Right renal pelvis (tissue), 4 donors: ENCODE measurements around the gene XRRA1. TPM values are rescaled to one million over a fixed set of nuclear protein-coding genes. Genes with fewer than 3 reads are reported as not detected.
"Not testable (repeated sequence)": the region's sequence is repeated elsewhere in the genome, so short reads cannot be mapped to it uniquely, and the experiment has no call there.

Experiments used
- DNase-seq, 4 donors: peaks; one replicate each; pipeline ENCODE4 v3.0.0-alpha.2; 2013; ENCODE audit warnings: low read depth in 4 of 4, low spot score in 3 of 4, missing footprints in 1 of 4
- polyA plus RNA-seq, 4 donors: library from polyadenylated mRNA; unstranded; fragments of 120-200 nt; gene quantifications; one replicate each; pipeline ENCODE4 v1.2.1, GENCODE V29; 2013; ENCODE audit not compliant: insufficient read length in 4 of 4

The XRRA1 gene
- polyA plus RNA-seq, 4 donors: 7.6 to 14.7 (median 13.8) TPM

DNA sequence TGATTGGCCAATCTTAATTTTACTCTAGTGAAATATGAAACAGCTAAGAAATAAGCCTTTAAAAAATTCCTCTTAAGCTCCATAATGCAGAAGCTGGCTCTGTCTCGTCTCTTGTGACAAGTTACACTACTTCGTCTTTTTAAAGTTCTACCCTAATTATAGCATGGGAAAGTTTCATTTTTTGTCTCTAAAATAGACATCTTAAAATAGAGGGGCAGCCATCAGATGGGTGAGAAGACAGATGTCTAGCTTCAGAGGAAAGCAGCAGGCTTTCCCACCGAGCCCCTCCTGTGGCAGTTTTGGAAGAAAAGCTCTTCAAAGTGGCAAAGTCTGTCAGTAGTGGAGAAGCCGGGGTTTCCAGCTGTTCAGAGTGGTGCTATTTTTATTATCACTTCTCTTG, 39.5 kb downstream of the XRRA1 start:
- DNase-seq: no peak

DNA sequence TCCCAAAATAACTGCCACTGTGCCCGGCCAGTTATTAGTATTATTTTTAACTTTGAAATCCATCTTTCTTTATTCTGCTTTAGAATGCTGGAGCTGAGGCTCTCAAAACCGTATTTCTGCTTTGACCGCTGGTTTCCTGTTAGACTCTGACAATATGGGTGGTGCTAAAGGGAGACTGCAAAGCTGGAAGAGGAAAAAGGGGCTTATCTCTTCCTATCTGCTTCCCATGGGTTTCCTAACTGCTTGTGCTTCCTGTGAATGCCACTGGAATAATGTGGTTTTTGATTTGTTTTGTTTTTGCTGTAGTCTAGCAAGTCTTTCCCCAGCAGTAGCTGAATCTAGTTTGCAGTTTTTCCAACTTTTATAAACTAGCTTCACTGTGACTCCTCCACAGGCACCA, 43.6 kb downstream of the XRRA1 start:
- no peak for DNase-seq

DNA sequence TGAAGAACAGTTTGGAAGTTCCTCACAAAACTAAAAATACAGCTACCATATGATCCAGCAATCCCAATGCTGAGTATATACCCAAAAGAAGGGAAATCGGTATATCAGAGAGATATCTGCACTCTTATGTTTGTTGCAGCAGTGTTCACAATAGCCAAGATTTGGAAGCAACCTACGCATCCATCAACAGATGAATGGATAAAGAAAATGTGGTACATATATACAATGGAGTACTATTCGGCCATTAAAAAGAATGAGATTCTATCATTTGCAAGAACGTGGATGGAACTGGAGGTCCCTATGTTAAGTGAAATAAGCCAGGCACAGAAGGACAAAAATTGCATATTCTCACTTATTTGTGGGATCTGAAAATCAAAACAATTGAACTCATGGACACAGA, 46.5 kb downstream of the XRRA1 start:
- DNase-seq: no peak

DNA sequence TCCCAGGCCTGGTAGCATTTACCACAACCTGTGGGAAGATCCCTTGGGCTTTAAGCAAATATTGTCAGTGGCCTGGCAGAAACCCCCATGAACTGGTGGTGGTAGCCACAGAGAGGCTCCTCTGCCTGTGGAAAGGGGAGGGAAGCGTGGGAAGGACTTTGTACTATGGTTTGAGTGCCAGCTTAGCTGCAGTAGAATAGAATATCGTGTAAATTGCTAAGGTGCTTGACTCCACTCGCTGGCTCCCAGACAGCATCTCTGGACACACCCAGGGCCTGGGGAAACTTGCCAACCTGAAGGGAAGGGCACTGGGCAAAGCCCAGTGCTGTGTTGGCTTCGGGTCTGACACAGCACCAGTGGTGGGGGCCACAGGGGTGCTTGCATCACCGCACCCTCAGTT, 52.6 kb downstream of the XRRA1 start:
- no peak for DNase-seq

DNA sequence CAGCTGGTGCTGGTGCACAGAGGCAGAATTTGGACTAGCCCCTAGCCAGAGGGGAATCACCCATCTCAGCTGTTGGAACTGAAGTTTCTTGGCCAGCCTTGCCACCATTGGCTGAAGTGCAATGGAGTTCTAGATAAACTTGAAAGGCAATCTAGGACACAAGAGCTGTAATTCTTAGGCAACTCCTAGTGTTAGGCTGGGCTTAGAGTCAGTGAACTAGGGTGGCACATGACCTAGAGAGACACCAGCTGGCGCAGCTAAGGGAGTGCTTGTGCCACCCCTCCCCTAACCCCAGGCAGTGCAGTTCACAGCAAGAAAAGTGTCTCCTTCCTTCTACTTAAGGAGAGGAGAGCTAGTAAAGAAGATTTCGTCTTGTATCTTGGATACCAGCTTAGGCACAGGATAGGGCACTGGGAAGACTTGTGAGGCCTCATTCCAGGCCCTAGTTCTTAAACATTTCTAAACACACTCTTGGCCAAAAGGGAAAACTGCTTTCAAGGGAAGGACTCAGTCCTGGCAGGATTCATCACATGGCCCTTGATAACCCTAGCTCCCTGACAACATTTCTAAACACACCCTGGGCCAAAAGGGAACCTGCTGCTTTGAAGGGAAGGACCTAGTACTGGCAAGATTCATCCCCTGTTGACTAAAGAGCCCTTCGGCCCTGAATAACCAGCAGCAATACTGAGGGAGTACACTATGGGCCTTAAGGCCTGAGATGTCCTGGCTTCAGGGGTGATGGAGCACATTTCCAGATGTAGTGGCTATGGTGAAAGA, 53.4 kb downstream of the XRRA1 start:
- no peak for DNase-seq

DNA sequence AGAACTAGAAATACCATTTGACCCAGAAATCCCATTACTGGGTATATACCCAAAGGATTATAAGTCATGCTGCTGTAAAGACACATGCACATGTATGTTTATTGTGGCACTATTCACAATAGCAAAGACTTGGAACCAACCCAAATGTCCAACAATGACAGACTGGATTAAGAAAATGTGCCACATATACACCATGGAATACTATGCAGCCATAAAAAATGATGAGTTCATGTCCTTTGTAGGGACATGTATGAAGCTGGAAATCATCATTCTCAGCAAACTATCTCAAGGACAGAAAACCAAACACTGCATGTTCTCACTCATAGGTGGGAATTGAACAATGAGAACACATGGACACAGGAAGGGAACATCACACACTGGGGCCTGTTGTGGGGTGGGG, 55.9 kb downstream of the XRRA1 start:
- DNase-seq: not testable (repeated sequence)

DNA sequence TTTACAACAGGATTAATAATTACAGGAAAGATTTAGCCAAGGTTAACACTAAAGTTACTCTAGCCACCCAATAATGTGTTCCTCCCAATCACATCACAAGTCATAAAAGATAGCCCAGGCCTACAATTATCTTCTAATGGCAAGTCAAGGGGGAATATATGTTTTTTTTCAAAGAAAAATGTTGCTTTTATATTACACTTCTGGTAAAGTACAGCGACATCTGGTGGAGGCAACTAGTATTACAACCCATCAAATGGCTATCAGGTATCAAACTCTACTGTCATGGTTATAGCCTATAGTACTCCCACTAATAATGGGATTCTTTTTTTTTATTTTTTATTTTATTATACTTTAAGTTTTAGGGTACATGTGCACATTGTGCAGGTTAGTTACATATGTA, 71.8 kb downstream of the XRRA1 start:
- DNase-seq: no peak

DNA sequence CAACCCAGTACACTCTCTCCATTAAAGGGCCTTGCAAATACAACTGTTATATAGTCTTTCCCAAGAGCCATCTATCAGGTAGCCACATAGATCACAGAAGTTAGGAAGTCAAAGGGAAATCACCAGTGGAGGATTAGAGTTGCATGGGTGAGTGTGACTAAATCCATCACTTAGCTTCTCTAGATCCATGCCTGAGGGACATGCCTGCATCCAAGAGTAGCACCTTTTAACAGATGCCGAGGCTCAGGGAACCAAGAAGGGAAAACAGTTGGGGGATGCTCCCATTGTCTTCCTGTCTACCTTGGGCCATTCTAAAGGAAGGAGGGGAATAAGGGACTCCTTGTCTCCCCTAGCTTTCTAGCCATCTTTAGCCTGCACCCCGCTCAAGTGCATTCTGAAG, 77.9 kb downstream of the XRRA1 start:
- no peak for DNase-seq

DNA sequence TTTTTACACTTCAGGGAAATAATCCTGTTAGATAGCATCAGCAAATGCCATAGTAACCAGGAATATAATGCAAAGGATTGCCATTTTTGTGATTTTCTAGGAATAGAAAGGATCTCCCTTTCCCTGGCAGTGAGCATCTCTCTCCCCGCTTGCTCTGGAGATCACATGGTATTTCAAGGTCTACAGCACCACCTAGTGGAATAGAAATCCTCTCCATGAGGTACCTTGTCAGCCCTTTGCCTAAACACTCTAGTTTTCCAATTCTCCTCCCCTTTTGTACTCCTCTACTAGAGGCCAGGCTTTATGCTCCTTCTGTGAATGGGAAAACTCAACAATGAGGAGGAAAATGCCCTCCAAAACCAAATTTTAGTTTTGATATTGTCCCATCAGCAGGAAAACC, 78.4 kb downstream of the XRRA1 start:
- no peak for DNase-seq

DNA sequence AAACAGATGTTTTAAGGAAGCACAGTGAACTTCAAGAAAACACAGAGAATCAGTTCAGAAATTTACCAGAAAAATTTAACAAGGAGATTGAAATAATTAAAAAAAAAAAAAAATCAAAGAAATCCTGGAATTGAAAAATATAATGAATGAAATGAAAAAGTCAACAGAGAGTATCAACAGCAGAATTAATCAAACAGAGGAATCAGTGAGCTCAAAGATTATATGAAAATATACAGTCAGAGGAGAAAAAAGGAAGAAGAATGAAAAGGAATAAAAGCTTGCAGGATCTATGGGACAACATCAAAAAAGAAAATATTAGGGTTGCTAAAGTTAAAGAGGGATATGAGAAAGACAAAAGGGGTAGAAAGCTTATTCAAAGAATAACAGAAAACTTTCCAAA, 82.3 kb downstream of the XRRA1 start:
- no peak for DNase-seq

DNA sequence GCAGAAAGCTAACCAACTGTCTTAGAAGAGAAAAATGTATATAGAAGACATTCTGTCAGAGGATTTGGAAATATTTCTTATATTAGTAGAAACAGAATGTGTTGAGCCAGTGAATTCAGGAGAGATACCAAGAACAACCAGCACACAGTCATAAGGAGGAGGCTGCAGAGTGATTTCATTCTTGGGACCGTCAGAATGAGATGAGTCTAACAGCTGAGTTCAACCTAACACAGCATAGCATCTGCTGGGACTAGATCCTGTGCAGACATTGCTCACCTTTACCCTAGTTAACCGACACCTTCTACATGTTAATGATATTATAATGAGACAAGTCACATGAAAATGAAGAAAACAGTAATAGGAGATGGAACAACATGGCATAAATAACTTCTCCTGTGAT, 85.5 kb downstream of the XRRA1 start:
- no peak for DNase-seq

DNA sequence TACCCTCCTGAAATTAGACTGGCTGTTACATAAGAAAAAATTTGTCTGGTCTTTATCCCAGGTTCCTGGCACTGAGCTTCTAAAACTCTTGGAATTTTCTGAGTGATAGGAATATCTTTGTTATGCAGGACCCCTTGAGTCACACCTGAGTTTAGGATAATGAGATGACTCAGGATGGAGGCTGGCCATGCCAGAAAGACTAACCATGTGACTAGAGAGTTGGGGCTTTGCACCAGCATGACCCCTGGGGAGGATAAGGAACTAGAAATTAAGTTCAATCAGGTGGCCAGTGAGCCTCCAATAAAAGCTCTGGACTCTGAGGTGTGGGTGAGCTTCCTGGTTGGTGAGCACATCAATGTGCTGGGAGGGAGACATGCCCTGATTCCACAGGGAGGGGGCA, 88.1 kb downstream of the XRRA1 start:
- no peak for DNase-seq

DNA sequence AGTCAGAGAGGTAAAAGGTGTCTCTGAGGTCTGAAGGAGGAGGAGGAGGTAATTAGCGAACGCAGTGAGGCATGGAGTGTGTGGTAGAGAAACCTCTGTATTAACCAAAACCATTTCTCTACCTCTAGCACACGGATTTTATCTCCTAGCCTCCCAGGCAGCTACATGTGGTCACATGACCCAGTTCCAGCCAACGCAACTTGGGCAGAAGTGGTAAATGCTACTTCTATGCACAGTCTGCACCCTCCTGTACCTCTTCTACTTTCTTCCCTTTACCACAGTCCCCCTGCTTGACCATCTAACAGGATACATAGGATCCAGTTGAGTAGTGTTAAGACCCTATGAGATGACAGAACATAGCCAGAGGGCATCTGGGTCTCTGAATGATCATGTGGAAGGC, 95.7 kb downstream of the XRRA1 start:
- DNase-seq: no peak

DNA sequence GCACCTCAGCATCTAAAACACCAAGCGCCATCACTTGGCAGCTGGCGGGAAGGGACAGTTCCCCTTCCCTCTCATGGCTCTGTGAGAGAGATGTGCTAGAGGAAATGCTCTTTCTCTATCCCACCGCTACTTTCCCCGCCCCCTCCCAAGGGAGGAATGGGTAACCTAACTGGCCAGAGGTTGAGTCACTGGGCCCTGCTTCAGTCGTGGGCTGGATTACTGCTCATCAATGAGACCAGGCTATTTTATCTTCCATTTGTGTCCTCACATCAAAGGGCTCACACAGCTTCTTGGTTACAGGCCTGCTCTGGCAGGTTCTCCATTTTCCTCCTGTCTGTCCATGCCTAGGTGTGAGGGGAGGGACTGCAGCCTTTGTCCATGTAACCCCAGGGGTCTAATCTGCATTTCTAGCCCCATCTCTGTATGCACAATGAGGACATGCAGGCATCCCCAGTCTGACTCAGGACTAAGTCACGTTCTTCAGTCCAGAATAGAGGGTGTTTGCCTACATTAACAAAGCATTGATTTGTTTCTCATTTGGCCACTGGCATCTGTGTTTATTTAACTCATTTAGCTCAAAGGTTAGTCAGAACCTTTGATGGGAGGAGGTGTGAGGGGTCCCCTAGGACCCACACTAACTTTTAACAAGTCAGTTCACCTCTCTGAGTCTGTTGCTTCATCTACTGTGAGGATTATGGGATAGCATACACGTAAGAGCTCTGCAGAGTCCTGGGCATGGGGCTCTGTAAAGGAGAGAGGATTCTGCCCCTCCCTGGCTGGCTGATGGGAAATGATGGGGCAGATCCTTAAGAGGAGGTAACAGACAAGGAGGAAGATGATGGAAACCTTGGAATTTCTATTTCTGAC, 99.1 kb downstream of the XRRA1 start:
- DNase-seq: no peak

DNA sequence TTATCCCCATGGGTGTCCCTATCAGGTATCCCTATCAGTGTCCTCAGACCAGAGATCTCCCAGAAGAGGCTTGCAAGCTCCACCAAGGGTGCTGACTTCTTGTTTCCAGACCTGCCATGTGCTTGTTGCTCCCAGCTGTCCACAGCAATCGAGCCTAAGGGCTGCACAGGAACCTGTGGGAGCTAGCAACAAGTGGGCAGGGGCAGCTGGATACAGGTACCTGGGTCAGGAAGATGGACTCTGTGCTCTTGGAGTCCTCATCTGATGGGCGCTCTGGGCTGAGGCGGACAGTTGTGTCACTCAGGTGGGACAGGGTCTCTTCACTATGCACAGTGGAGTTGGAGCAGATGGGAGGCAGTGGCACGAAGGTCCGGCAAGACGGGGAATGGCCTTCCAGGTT, 101.0 kb downstream of the XRRA1 start:
- DNase-seq: no peak

DNA sequence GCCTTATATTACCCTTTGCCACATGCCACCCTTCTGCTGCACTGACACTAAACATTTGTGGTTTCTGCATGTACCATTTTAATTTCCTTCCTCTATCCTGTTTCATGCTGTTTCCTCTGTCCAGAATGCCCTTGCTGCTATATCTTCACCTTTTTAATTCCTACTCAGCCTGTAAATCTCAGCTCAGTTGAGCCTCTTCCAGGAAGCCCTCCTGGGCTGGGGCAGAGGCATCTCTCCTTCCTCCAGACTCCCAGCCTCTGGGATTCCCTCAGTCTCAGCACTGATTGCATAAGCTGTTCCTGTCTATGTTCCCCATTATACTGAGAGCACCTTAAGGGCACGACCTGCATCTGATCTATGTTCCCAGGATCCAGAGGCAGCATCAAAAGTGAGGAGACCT, 101.5 kb downstream of the XRRA1 start:
- DNase-seq: no peak

DNA sequence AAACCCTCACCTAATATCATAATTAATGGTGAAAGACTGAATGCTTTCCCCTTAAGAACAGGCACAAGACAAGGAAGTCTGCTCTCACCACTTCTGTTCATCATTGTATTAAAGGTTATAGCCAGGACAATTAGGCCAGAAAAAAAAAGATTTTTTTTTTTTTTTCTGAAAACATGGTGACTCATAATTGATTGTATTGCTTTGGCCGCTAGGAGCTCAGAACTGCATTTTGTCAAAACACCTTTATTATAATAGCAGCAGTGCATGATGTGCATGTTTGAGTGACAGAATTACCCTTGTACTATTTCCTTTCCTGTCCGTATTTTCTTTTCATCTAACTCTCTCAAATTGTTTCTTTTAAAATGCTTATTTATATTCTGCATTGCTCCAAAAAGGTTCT, 102.1 kb downstream of the XRRA1 start:
- no peak for DNase-seq

DNA sequence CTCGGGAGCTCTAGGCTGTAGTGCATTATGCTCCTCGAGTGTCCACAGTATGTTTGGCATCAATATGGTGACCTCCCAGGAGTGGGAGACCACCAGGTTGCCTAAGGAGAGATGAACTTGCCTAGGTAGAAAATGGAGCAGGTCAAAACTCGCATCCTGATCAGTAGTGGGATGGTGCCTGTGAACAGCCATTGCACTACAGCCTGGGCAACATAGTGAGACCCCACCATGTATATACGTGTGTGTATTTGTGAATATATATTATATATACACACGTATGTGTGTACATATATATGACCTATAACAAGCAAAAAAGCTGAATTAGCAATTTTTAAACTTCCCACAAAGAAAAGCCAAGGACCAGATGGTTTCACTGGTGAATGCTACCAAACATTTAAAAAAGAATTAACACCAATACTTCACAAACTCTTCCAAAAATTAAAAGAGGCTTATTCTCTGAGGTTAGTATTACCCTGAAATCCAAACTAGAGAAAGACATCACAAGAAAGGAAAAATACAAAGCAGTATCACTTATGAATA, 102.8 kb downstream of the XRRA1 start:
- DNase-seq: no peak

DNA sequence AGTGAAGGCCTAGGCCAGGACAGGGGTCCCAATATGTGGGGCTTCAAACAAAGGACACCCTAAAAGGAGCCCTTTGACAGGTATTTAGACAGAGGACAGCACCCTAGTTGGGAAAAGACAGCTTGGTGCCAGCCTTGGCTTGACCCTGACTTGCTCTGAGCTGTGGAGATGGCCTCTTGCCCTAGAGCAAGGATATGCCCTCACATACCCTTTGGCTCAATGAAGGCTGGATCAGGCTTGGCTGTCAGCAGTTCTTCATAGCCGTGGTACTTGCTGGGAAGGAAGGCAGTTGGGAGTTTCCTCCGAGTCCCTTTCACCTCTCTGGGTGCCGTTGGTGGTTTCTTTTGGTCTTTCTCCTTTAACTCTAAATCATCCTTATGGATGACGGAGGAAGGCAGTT, 104.0 kb downstream of the XRRA1 start:
- DNase-seq: no peak

DNA sequence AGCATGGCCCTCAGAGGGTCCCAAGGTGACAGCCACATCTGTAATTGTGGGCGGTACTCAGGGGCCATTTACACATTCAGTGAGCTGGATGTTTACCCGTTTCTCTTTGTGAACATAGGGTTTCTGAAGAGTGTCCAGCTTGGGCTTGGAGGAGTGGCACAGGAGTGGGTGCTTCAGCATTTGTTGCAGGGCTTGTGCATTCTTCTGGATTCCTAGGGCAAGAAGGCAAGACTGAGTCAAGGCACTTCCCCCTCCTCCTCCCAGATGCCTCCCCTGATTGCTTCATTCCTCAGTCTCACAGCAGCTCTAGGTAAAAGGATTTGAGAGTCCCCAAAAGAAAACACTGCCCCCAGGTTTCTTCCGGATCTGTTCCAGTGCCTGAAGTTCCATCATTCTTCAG, 104.8 kb downstream of the XRRA1 start:
- DNase-seq: no peak

DNA sequence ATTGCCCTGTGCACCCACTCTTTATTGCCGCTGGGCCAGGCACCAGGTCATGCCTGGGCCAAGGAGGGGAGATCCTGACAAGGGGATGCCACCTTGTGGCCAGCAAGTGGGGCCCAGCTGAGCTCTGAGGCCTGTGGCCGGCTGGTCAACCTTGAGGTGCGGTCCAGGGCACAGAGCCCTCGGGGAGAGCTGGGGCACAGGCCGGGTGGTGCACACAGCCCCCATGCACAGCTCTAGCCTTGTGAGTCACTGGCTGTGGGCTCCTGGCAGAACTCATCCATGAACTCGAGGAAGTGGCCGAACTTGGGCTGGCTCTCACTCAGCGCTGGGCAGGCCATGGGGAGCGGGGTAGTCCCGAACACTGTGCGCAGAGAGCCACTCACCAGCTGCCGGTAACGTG, 105.9 kb downstream of the XRRA1 start:
- no peak for DNase-seq

DNA sequence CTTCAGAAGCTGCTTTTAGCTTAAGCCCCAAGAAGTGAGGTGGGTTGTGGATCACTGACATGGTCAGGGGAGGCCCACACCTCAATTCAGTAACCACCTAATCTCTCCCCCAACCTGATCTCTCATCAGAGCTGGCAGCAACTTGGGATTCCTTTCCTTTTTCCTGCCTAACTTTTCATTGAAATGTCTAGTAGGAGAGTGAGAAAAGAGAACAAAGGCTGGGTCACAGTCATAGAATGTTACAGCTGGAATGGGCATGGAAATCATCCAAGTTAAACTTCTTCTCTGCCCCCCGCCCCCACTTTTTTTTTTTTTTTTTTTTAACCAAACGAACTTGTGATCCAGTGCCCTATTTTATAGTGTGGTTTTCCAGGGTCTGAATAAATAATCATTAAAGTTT, 108.4 kb downstream of the XRRA1 start:
- DNase-seq: no peak
